T-helper 2 cell treated with Interferon-gamma antibody and Interleukin-4, amounts not matched to agents 5 μg/mL and 100 μg/mL, for 36 hours (primary cell): ENCODE results near the gene DOCK1.

Experiments
- DNase-seq: peaks from one replicate; pipeline ENCODE4 v3.0.0; 2021; ENCODE audit warnings: low spot score
- H3K27ac Mint-ChIP-seq: one replicate; pipeline ENCODE4 v1.8.0; 2021; ENCODE audit warnings: mild to moderate bottlenecking, mixed read lengths
- H3K27me3 Mint-ChIP-seq: one replicate; pipeline ENCODE4 v1.8.0; 2021; ENCODE audit warnings: low read depth, mixed read lengths
- H3K36me3 Mint-ChIP-seq: one replicate; pipeline ENCODE4 v1.8.0; 2021; ENCODE audit warnings: low read depth, mixed read lengths
- H3K4me1 Mint-ChIP-seq: one replicate; pipeline ENCODE4 v1.8.0; 2021; ENCODE audit warnings: low read depth, mixed read lengths
- H3K4me3 Mint-ChIP-seq: one replicate; pipeline ENCODE4 v1.8.0; 2022; ENCODE audit warnings: mild to moderate bottlenecking, moderate library complexity, mixed read lengths
- H3K9me3 Mint-ChIP-seq: one replicate; pipeline ENCODE4 v1.8.0; 2021; ENCODE audit warnings: mixed read lengths

The DOCK1 gene

DNA sequence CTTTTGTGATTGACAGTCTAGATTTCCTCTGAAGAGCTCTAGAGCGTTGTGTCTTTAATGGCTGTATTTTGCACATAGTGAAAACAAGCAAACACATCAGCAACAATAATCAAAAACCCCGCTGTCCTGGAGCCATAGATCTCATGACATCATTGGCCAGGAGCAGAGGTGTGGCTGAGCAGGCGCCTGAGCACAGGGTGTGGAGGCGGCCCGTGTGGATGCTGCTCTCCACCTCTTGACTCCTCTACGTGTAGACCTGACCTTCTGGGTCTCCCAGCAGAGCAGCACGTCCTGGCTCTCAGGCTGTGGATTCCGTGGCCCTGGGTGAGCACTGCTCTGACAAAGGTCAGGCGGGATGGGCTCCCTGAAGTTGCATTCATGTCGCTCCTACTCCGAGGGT lies 354.1 kb downstream of the DOCK1 start:
- Mint-ChIP-seq H3K27me3 (peaks cover 4% of the 10 kb centered on the region), H3K4me3 (no peak overlapping the region), H3K36me3 (peaks cover 3% of the 10 kb centered on the region), H3K27ac (no peak overlapping the region), H3K4me1 (peaks cover 4% of the 10 kb centered on the region), H3K9me3 (peaks cover 16% of the 10 kb centered on the region)
- DNase-seq = no peak

DNA sequence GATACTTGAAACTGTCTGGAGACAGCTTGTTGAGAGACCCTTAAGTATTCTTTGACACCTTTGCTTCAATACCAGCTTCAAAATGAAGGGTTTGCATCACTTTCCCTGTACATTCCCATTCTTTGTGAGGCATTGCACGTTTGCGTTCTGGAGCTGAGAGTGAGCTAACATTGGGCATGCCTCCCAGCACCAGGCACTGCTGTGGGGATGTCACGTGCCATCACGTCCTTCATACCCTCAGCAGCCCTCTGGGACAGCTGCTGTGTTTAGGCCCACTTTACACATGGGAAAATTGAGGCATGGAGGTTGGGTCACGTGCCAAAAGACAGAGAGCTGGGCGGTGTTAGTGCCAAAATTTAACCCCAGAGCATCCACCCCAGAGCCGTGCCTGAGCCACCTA lies 357.4 kb downstream of the DOCK1 start:
- H3K36me3 Mint-ChIP-seq = peaks cover 3% of the 10 kb centered on the region
- H3K9me3 Mint-ChIP-seq = peaks cover 16% of the 10 kb centered on the region
- H3K4me3 Mint-ChIP-seq = no peak overlapping the region
- peaks cover 4% of the 10 kb centered on the region for H3K27me3 Mint-ChIP-seq
- no peak overlapping the region for H3K27ac Mint-ChIP-seq
- H3K4me1 Mint-ChIP-seq = no peaks in the 10 kb centered on the region
- DNase-seq = no peak

DNA sequence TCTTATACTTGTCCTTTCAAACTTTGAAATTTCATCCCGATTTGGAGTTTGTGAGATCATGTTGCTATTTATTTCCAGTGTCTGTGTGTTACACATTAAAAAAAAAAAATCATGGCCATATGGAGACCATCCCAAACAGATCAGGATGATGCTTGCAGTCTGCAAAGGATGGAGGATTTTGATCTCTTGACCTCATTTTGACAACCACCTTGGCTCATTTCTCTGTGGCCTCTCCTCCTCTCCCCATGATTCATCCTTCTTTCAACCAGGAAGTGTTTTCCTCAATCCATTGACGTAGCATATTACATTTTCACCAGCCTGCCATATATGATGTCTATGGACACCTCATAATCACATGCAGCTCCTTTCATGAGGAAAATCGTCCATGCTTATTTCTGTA lies 360.1 kb downstream of the DOCK1 start:
- Mint-ChIP-seq H3K36me3 (peaks cover 3% of the 10 kb centered on the region), H3K27ac (no peak overlapping the region), H3K4me1 (no peaks in the 10 kb centered on the region), H3K9me3 (peaks cover 13% of the 10 kb centered on the region), H3K4me3 (no peak overlapping the region), H3K27me3 (peaks cover 4% of the 10 kb centered on the region)
- DNase-seq = no peak

DNA sequence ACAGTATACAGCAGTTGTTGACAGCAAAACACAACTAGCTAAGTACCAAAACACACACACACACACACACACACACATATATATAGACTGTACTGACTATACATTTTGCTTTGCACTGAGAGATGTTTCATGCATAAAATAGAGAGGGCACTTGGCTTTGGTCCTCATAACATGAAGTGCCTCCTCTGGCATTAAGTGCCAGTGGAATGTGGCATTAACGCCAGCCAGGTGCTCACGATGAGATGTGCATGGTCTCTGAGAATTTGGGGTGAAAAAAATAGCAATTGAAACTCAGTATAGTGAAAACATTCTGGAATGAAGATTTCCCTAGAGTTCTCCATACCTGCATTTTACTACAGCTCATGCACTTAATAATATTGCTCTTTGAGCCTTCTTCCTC lies 361.2 kb downstream of the DOCK1 start:
- Mint-ChIP-seq H3K4me1 (no peaks in the 10 kb centered on the region), H3K36me3 (peaks cover 3% of the 10 kb centered on the region), H3K27ac (no peak overlapping the region), H3K9me3 (peaks cover 5% of the 10 kb centered on the region), H3K27me3 (peaks cover 7% of the 10 kb centered on the region), H3K4me3 (no peak overlapping the region)
- no peak for DNase-seq

DNA sequence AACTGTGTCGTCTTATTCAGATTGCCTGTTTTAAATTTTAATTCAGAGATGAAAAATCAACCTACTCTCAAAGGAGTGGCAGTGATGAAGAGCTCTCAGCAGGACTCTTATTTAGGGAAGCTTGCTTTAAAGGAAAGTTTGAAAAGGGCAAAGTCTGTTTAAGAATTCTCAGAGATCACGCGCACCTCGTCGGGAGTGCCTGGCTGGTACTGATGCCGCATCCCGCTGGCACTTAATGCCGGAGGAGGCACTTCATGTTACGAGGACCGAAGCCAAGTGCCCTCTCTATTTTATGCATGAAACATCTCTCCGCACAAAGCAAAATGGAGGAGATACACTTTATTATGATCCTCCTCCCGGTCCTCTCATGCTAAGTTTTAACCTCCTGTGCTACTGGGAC lies 362.2 kb downstream of the DOCK1 start:
- Mint-ChIP-seq H3K27ac (no peak overlapping the region), H3K4me1 (no peaks in the 10 kb centered on the region), H3K4me3 (no peak overlapping the region), H3K9me3 (no peaks in the 10 kb centered on the region), H3K36me3 (no peaks in the 10 kb centered on the region), H3K27me3 (peaks cover 7% of the 10 kb centered on the region)
- DNase-seq = no peak

DNA sequence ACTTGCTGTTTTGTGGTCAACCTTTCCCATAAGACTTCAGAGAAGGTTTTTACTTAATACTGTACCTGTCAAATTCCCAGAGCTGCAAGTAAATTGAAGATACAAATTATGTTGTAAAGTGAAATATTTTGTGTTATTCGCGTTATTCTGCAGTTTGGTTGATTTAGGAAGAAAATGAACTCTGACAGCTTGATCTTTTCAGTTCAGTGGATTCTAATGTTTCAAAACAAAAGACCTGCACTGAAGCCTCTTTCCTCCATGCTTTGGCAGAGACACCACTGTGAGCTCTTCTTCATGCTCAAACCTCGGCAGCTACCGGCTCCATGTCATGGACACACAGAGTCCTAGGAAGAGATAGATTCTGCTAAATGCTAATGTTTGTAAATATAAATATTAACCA lies 366.8 kb downstream of the DOCK1 start:
- no peak for DNase-seq
- Mint-ChIP-seq H3K9me3 (no peaks in the 10 kb centered on the region), H3K27ac (no peak overlapping the region)

DNA sequence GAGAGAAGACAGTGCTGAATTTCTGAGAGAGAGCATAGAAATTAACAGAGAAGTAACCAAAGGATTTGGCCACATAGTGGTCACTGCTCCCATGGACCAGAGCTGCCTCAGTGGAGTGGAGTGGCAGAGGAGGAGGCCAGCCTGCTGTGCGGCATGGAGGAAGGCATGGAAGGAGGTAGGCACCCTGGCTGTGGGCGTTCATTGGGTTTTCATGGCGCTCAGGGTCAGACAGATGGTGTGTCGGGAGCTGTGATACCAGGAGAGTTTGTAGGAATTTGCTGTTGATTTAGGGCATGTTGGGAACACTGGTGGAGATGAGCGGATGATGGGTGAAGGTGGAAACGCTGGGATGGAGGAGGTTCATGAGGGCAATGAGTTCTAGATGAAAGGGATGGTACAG lies 370.0 kb downstream of the DOCK1 start:
- Mint-ChIP-seq H3K4me1 (no peaks in the 10 kb centered on the region), H3K27ac (no peak overlapping the region), H3K4me3 (no peak overlapping the region), H3K36me3 (no peaks in the 10 kb centered on the region), H3K27me3 (peaks cover 26% of the 10 kb centered on the region), H3K9me3 (no peaks in the 10 kb centered on the region)
- DNase-seq = no peak

More for the DNA sequence above, 366.8 kb downstream of the DOCK1 start:
- Mint-ChIP-seq H3K4me3 (no peak overlapping the region), H3K4me1 (no peaks in the 10 kb centered on the region), H3K27me3 (peaks cover 19% of the 10 kb centered on the region), H3K36me3 (no peaks in the 10 kb centered on the region)

DNA sequence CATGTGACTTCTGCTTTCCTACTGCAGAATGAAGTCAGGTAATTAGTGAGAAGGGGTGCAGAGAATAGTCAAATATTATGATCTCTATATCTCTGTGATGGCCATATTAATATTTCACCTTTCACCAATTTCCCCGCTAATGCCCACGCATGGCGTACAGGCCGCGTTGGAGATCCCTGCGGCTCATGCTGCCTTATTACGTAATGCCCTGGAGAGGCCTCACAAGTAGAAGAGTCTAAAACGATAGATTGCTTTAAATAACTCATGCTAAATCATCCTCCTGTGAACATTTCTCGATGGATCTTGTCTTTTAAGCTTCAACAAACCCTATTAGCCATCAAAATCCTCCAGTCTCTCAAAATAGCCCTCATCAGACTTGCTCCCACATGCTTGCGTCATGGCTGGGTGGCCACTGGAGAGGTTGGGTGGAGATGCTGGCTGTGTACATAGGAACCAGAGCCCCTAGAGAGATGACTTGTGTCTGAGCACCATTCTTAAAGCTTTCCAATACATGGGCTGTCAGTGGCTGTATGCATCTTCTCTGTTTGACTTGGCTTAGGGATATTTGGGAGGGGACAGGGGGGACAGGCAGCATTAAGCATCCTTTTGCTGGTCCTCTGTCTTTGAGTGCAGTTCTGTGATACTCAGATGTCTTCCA lies 370.7 kb downstream of the DOCK1 start:
- H3K27ac Mint-ChIP-seq = no peak overlapping the region
- DNase-seq = no peak
- H3K4me1 Mint-ChIP-seq = no peaks in the 10 kb centered on the region
- peaks cover 23% of the 10 kb centered on the region for H3K27me3 Mint-ChIP-seq
- no peaks in the 10 kb centered on the region for H3K9me3 Mint-ChIP-seq
- no peak overlapping the region for H3K4me3 Mint-ChIP-seq
- H3K36me3 Mint-ChIP-seq = no peaks in the 10 kb centered on the region

DNA sequence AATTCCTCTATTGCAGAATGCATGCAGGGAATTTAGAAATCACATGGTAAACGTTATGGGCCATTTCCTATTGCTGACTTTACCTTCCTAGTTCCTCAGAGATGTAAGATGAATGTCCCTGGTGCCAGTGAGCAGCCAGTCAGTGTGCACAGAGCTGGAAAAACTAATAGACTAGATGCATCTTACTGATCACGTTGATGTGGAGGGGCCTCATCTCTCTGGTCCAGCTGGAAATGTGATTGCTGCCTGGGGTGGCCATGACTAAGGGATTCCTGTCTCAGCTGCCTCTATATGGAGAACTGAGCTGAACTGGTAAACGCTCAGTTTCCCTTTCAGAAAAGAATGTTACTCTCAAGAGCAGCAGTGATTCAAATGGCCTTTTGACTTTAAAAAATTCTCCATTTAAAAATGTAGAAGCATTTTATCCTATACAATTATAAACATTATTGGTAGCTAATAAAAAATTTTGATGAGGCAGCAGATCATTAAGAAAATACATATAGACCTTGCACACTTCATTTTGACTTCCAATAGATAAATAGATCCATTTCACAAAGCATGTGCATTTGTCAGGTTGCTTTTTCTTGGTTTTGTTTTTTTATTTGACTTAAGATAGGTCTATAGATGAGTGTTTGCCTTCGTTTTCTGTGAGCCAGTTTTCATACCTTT lies 371.7 kb downstream of the DOCK1 start:
- no peak overlapping the region for H3K27ac Mint-ChIP-seq
- H3K9me3 Mint-ChIP-seq = no peaks in the 10 kb centered on the region
- no peak overlapping the region for H3K4me3 Mint-ChIP-seq
- no peaks in the 10 kb centered on the region for H3K36me3 Mint-ChIP-seq
- no peaks in the 10 kb centered on the region for H3K4me1 Mint-ChIP-seq
- DNase-seq = no peak
- H3K27me3 Mint-ChIP-seq = peaks cover 26% of the 10 kb centered on the region

DNA sequence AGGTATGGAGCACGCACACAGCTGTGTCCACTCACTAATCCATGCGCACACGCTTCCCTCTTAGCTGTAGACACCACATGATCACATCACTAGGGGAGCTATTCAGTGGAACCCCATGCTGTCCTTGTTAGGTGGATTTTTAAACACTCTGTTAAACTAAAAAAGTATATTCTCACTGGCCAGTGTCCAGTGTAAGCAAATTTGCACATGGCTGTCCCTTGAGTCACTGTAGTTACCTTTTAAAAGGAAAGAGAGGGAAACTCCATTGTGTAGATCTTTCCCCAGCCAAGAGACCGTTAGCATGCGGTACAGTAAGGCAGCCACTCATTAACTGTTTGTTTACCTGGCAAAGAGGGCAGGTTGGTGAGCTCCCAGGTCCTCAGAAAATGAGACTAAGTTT lies 372.8 kb downstream of the DOCK1 start:
- no peak for DNase-seq

DNA sequence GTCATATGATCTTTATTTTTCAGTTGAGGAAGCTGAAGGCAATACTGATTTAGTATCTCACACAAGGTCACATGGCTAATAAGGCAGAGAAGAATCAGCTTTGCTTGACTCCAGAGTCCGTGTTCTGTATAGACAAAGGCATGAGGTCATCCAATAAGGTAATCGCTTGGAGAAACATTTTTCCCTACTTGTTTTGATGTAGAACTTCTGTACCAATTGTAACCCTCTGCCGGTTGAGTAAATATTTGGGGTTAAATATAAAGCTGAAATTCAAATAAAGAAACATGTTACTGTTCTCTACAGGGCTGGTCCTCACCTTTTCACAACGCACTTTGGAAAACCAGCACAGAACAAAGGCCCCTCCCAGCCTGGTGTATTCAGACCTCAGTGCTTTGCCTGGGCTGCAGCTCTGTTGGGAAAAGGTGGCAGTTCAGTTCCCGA lies 374.1 kb downstream of the DOCK1 start:
- H3K27me3 Mint-ChIP-seq = peaks cover 32% of the 10 kb centered on the region
- DNase-seq = no peak
- no peaks in the 10 kb centered on the region for H3K36me3 Mint-ChIP-seq
- H3K27ac Mint-ChIP-seq = no peak overlapping the region
- H3K9me3 Mint-ChIP-seq = no peaks in the 10 kb centered on the region
- no peak overlapping the region for H3K4me3 Mint-ChIP-seq
- no peaks in the 10 kb centered on the region for H3K4me1 Mint-ChIP-seq

More for the DNA sequence above, 372.8 kb downstream of the DOCK1 start:
- H3K9me3 Mint-ChIP-seq = no peaks in the 10 kb centered on the region
- peaks cover 29% of the 10 kb centered on the region for H3K27me3 Mint-ChIP-seq
- no peaks in the 10 kb centered on the region for H3K4me1 Mint-ChIP-seq
- no peaks in the 10 kb centered on the region for H3K36me3 Mint-ChIP-seq
- no peak overlapping the region for H3K27ac Mint-ChIP-seq
- H3K4me3 Mint-ChIP-seq = no peak overlapping the region

DNA sequence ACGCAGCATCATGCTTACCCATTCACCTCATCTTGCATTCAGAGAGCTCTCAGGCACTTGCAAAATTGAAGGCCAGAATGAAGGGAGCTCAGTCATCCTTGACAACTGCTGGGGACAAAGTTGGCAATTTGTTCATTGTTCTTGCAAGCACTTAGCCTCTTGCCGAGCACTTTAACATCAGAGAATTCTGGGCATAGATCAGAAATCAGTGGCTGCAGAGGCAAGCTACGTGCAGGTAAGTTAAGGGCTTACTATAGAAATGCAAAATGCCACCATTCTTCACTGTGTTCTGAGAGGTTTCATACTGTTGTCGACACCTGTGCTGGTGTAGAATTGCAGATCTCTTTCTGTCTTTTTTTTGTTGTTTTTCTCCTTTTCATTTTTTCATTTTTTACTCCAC lies 375.2 kb downstream of the DOCK1 start:
- Mint-ChIP-seq H3K36me3 (no peaks in the 10 kb centered on the region), H3K27ac (no peak overlapping the region), H3K9me3 (no peaks in the 10 kb centered on the region), H3K4me1 (peaks cover 2% of the 10 kb centered on the region), H3K27me3 (peaks cover 30% of the 10 kb centered on the region), H3K4me3 (no peak overlapping the region)
- no peak for DNase-seq

DNA sequence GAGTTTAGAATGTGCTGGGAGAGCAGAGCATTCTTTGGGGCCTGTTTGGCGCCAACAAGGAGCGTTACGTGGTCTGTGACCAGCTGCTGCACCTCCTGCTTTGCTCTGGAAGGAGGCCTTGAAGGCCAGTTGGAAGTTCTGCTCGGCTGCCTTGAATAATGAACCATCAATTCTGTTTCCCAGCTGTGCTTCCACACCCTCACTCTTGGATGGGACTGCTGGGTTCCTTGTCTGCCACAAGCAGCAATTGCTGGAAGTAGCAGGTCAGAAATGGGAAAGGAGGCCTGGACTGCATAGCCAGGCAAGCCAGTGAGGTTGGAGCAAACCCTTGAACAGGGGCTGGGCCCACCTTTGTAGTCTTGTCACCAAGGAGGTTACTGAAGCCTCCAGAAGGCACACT lies 377.8 kb downstream of the DOCK1 start:
- Mint-ChIP-seq H3K27ac (no peak overlapping the region), H3K9me3 (peaks cover 6% of the 10 kb centered on the region), H3K4me1 (peaks cover 9% of the 10 kb centered on the region), H3K27me3 (peaks cover 39% of the 10 kb centered on the region), H3K4me3 (no peak overlapping the region), H3K36me3 (no peaks in the 10 kb centered on the region)
- no peak for DNase-seq

DNA sequence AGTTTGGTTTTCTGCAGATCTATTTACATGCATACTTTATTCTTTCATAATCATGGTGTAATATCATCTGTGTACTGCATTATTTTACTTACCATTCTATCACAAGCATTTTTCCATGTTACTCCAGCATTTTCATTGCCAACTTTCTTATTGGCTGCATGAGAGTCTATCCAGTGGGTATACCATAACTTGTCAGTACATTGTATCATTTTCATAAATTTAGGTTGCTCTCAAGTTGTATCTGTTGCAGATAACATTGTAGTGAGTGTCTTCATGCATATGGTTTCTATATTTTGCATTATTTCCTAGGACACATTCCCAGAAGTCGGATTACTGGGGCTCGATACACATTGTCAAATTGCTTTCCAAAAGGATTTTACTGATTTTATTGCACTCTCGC lies 378.3 kb downstream of the DOCK1 start:
- Mint-ChIP-seq H3K4me1 (peaks cover 9% of the 10 kb centered on the region), H3K27me3 (peaks cover 38% of the 10 kb centered on the region), H3K27ac (no peak overlapping the region), H3K36me3 (no peaks in the 10 kb centered on the region), H3K9me3 (peaks cover 9% of the 10 kb centered on the region), H3K4me3 (no peak overlapping the region)
- DNase-seq = no peak

DNA sequence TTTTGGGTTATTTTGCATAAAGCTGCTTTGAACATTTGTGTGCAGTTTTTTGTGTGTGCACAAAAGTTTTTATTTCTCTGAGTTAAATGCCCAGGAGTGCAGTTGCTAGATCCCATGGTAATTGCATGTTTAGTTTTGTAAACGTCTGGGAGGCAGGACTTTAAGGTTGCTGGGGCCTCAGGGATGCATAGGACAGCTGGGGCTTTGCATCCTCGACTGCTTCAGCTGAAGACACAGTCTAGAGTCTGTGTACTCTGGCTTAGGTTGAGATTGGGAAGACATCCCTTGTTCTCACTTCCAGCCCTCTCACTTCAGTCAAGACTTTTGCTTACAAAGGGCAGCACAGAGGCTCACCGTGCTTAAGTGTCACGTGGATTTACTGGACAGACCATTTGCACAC lies 385.6 kb downstream of the DOCK1 start:
- no peak overlapping the region for H3K27ac Mint-ChIP-seq
- H3K27me3 Mint-ChIP-seq = peaks cover 43% of the 10 kb centered on the region
- peaks cover 6% of the 10 kb centered on the region for H3K36me3 Mint-ChIP-seq
- H3K4me3 Mint-ChIP-seq = no peak overlapping the region
- peaks cover 36% of the 10 kb centered on the region for H3K4me1 Mint-ChIP-seq
- peaks cover 22% of the 10 kb centered on the region for H3K9me3 Mint-ChIP-seq
- no peak for DNase-seq
